Measurements from ENCODE around the gene POLDIP2. TPM values are rescaled to one million over a fixed set of nuclear protein-coding genes. Genes with fewer than 3 reads are reported as not detected.

POLDIP2 gene
- total RNA-seq, 2 experiments from 2014 or later = 88.8 to 89.2 TPM

DNA sequence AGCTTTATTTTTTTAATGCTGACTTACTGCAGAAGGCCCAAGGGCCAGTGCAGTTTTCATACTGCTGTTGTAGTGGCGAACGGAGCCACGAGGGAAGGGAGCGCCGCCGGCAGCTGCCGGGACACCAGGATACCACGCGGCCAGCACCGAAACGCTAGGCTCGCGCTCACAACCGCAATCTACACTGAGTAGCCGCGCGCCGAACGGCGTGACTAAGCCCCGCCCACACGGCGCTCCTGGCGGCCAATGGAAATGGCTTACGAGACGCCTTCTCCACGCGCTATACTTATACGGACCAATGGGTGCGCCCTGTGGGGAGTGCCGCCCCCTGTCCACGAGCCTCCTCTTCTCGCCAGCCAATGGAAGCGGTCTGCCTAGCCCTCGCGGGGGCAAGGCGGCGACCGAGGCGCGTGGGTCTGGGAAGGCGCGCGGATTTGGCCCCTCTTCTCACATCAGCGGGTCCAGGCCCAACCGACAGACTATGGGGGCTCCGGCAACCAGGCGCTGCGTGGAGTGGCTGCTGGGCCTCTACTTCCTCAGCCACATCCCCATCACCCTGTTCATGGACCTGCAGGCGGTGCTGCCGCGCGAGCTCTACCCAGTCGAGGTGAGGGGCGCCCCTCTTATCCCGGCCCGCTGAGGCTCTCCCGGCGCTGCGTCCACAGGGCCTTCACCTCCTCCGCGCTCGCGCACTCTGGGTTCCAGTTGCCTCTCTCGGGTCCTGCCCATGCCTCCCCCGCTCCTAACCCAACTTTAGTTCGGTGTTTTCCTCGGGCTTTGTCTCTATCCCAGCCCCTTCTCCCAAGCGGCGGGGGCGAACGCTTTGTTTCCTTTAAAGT, 38.3 kb downstream of the POLDIP2 start, which contains the start of gene TMEM97:
TSS of gene TMEM97 (plus strand) at position 442 of the 839 bp plus-strand sequence. CDS start at position 482, 40 bp downstream.
- CTCF ChIA-PET (ENCODE audit: unreplicated experiment) = no interaction called here
- H3K9me3 ChIP-seq (ENCODE audit: low read length) = no peaks in the 10 kb centered on the region
- peak within 1 kb of the TSS; percentile 54 for H2AFZ ChIP-seq (ENCODE audit: low read length)
- BruUV-seq (replicated peaks) = no TSS peak
- H3K36me3 ChIP-seq (ENCODE audit: insufficient read depth, low read length) = peaks cover 30% of the 10 kb centered on the region
- intact Hi-C loops (cut with micrococcal nuclease; ENCODE audit: unreplicated experiment) = no loop called here
- H3K79me2 ChIP-seq (ENCODE audit: insufficient read depth, low read depth, low read length) = peaks cover 47% of the 10 kb centered on the region
- no peak for TF ChIP-seq EZH2phosphoT487 (IDR thresholded peaks at IDR 0.05; ENCODE audit: borderline replicate concordance, low read depth, low read length)
- TF ChIP-seq, protein P1, sequence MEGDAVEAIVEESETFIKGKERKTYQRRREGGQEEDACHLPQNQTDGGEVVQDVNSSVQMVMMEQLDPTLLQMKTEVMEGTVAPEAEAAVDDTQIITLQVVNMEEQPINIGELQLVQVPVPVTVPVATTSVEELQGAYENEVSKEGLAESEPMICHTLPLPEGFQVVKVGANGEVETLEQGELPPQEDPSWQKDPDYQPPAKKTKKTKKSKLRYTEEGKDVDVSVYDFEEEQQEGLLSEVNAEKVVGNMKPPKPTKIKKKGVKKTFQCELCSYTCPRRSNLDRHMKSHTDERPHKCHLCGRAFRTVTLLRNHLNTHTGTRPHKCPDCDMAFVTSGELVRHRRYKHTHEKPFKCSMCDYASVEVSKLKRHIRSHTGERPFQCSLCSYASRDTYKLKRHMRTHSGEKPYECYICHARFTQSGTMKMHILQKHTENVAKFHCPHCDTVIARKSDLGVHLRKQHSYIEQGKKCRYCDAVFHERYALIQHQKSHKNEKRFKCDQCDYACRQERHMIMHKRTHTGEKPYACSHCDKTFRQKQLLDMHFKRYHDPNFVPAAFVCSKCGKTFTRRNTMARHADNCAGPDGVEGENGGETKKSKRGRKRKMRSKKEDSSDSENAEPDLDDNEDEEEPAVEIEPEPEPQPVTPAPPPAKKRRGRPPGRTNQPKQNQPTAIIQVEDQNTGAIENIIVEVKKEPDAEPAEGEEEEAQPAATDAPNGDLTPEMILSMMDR (conservative IDR thresholded peaks at IDR 0.05; ENCODE audit: low read length) = 0 out of 2 replicates have a peak, but pooled peaks have one; percentile 30
- H3K4me2 ChIP-seq (ENCODE audit: low read length) = peak within 1 kb of the TSS; percentile 91
- no peaks in the 10 kb centered on the region for H3K9me2 ChIP-seq (ENCODE audit: insufficient read depth, low read length)
- H3K4me1 ChIP-seq (ENCODE audit: insufficient read depth, low read length, poor library complexity, severe bottlenecking) = peaks cover 29% of the 10 kb centered on the region
- DNase-seq (ENCODE audit: low spot score) = peak; percentile 98
- POLR2A ChIA-PET = interaction anchor here (3.8 kb wide), 1 partner anchor 16 kb away, joined by 20 read pairs; the partner anchor contains the start of genes IFT20 and TNFAIP1
- no peaks in the 10 kb centered on the region for H4K20me1 ChIP-seq (ENCODE audit: insufficient read depth, low read length)
- peak within 1 kb of the TSS; percentile 49 for H3K27ac ChIP-seq (ENCODE audit: low read depth, low read length, poor library complexity, severe bottlenecking)
- H3K4me3 ChIP-seq (ENCODE audit: low read depth, low read length, poor library complexity, severe bottlenecking) = peak within 1 kb of the TSS; percentile 89

DNA sequence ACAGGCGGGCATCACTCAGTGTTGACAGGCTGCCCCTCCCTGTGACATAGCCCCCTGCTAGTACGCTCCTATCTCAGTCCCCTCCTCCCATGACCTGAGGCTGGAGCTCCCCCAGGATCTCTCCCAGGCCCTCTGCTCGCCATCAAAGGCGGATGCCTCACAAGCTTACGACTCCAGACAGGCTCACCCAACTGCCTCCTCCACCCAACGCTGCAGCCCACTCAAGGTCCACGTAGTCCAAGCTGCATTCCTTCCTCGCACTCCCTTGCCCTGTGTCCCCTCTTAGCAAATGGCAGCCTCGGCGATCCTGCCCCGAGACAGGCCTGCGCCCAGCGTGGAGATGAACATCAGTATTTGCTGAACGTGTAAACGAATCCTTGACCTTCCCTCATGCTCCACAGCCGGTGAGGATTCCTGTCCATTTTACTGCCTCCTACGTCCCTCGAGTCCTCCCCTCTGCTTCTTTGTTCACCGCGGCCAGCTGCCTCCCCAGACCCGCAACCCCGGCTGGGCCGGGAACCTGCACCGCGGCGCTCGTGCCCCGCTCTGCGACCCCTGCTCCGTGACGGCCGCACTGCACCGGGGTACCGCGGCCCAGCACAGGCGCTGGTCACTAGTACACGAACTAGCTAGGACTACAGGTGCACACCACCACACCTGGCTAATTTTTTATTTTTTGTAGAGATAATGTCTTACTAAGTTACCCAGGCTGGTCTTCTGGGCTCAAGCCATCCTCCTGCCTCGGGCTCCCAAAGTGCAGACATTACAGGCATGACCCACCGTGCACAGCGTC, 39.2 kb downstream of the POLDIP2 start:
- POLR2A ChIA-PET = interaction anchor here (1.1 to 3.8 kb wide), 3 partner anchors 12 to 40 kb away, joined by 3 to 20 read pairs (median 3); partner anchors contain the start of genes IFT20, POLDIP2 and TNFAIP1
- peak overlapping the region; percentile 32 for H3K27ac ChIP-seq (ENCODE audit: low read depth, low read length, poor library complexity, severe bottlenecking)
- DNase-seq (ENCODE audit: low spot score) = peak; percentile 34

More for the DNA sequence above, 39.2 kb downstream of the POLDIP2 start:
- H3K9me3 ChIP-seq (ENCODE audit: low read length) = no peaks in the 10 kb centered on the region
- TF ChIP-seq, protein P1 (conservative IDR thresholded peaks at IDR 0.05; ENCODE audit: low read length) = no peak; the same call in 1 of the 2 replicates
- no peak for TF ChIP-seq EZH2phosphoT487 (IDR thresholded peaks at IDR 0.05; ENCODE audit: borderline replicate concordance, low read depth, low read length)
- intact Hi-C loops (cut with micrococcal nuclease; ENCODE audit: unreplicated experiment) = no loop called here
- CTCF ChIA-PET (ENCODE audit: unreplicated experiment) = interaction anchor here (0.6 kb wide), 1 partner anchor 17 kb away, joined by 3 read pairs; the partner anchor contains the start of gene TNFAIP1
- H3K4me2 ChIP-seq (ENCODE audit: low read length) = peak overlapping the region; percentile 91
- no peaks in the 10 kb centered on the region for H4K20me1 ChIP-seq (ENCODE audit: insufficient read depth, low read length)
- peaks cover 27% of the 10 kb centered on the region for H3K4me1 ChIP-seq (ENCODE audit: insufficient read depth, low read length, poor library complexity, severe bottlenecking)
- peak overlapping the region; percentile 53; the same call in 1 of the 2 replicates for H2AFZ ChIP-seq (ENCODE audit: low read length)
- BruUV-seq (replicated peaks) = no TSS peak
- H3K79me2 ChIP-seq (ENCODE audit: insufficient read depth, low read depth, low read length) = peaks cover 40% of the 10 kb centered on the region
- H3K36me3 ChIP-seq (ENCODE audit: insufficient read depth, low read length) = peaks cover 29% of the 10 kb centered on the region
- peak overlapping the region; percentile 89 for H3K4me3 ChIP-seq (ENCODE audit: low read depth, low read length, poor library complexity, severe bottlenecking)
- no peaks in the 10 kb centered on the region for H3K9me2 ChIP-seq (ENCODE audit: insufficient read depth, low read length)

Measured in OCI-LY7 (cell line).